Uterus (tissue), 4 donors: Measurements from ENCODE around the gene ZNF66. TPM values are rescaled to one million over a fixed set of nuclear protein-coding genes. Genes with fewer than 3 reads are reported as not detected.
A peak's percentile ranks its signal among the peaks of the same experiment; 100 is the strongest.
"Not testable (repeated sequence)": the region's sequence is repeated elsewhere in the genome, so short reads cannot be mapped to it uniquely, and the experiment has no call there.

Experiments used
- DNase-seq, 2 donors: peaks; one replicate each; pipeline ENCODE4 v3.0.0-alpha.2; 2019 to 2020
- H3K27ac ChIP-seq, 2 donors: fragments of 200-600 bp; sonication (generic); 1 replicate in 1 of 2; 2 replicates in 1 of 2; pipeline ENCODE4 v1.5.1; 2016 to 2018
- H3K27me3 ChIP-seq, 2 donors: fragments of 200-600 bp; sonication (generic); one replicate each; pipeline ENCODE4 v1.5.1; 2018 to 2019; ENCODE audit warnings: control low read depth in 1 of 2
- H3K36me3 ChIP-seq, 2 donors: fragments of 200-600 bp; sonication (generic); one replicate each; pipeline ENCODE4 v1.5.1; 2019; ENCODE audit warnings: control low read depth in 1 of 2
- H3K4me1 ChIP-seq, 2 donors: fragments of 200-600 bp; sonication (generic); one replicate each; pipeline ENCODE4 v1.5.1; 2018 to 2019; ENCODE audit warnings: control low read depth in 1 of 2
- H3K4me3 ChIP-seq, 2 donors: fragments of 200-600 bp; sonication (generic); 1 replicate in 1 of 2; 2 replicates in 1 of 2; pipeline ENCODE4 v1.5.1; 2018 to 2019; ENCODE audit warnings: mild to moderate bottlenecking in 1 of 2
- H3K9me3 ChIP-seq, 2 donors: fragments of 200-600 bp; sonication (generic); one replicate each; pipeline ENCODE4 v1.5.1; 2019; ENCODE audit warnings: control low read depth in 1 of 2
- CTCF ChIP-seq, 4 experiments: fragments of 200-600 bp in 2 of 4; fragments of 450-650 bp in 2 of 4; sonication (generic) in 2 of 4; IDR thresholded peaks; one replicate each; pipeline ENCODE4 v1.5.1; 2016 to 2019; ENCODE audit warnings: antibody characterized with exemption in 4 of 4, mild to moderate bottlenecking in 2 of 4, moderate library complexity in 1 of 4
- POLR2A ChIP-seq, 2 donors: fragments of 450-650 bp; IDR thresholded peaks; one replicate each; pipeline ENCODE4 v1.6.1; 2016; ENCODE audit warnings: antibody characterized with exemption in 2 of 2, mild to moderate bottlenecking in 1 of 2, moderate library complexity in 1 of 2
- intact Hi-C: fragments of 100-400 bp; cut with DNase I; formaldehyde crosslinking; loops from one replicate; pipeline ENCODE4 v1.15.1; 2023; ENCODE audit warnings: low total_unique reads
- total RNA-seq, 4 donors: library from RNA; depleted of rRNA in 3 of 4; stranded (reverse); fragments of >200 nt in 3 of 4; gene quantifications; one replicate each; pipeline versions ENCODE4 v1.1.0 to v1.2.4, GENCODE V29; 2014 to 2023
- donor health status: DM: yes; HTN: yes; CAD: no.

ZNF66 gene
- total RNA-seq: 10 to 100 TPM in 3 of 4 donors, 1 to 10 TPM in 1; 6.2 to 15.3 (median 13.0) TPM

- Histone ChIP-seq H3K27me3 (no peaks in the 10 kb centered on the region), H3K27ac (peak within 1 kb of the TSS; percentile 58 to 69), H3K36me3 (no peaks in the 10 kb centered on the region), H3K9me3 (no peaks in the 10 kb centered on the region), H3K4me3 (peak within 1 kb of the TSS; percentile 58 to 72), H3K4me1 (no peaks in the 10 kb centered on the region)
- TF ChIP-seq POLR2A (IDR thresholded peaks at IDR 0.05): peak in 1 of 2 donors; percentile 54
- TF ChIP-seq CTCF (IDR thresholded peaks at IDR 0.05): no peak
- intact Hi-C loops: no loop called here
- peak; percentile 97 for DNase-seq
Observed at GRCh38 chr19:20776083-20777076, at the start of gene ZNF66. Gene ZNF66, plus strand, starts transcription at chr19:20776304. Its CDS starts 144 bp downstream, at chr19:20776448.

- DNase-seq, H3K36me3 ChIP-seq, H3K9me3 ChIP-seq, H3K27me3 ChIP-seq, intact Hi-C loops, H3K4me1 ChIP-seq, H3K4me3 ChIP-seq, H3K27ac ChIP-seq: not testable (repeated sequence)
Observed at GRCh38 chr19:20750169-20750568, 25.9 kb upstream of the ZNF66 start.

- H3K4me1 ChIP-seq, H3K36me3 ChIP-seq, H3K27ac ChIP-seq, H3K9me3 ChIP-seq, H3K4me3 ChIP-seq, H3K27me3 ChIP-seq, intact Hi-C loops, DNase-seq: not testable (repeated sequence)
Observed at GRCh38 chr19:20752291-20752690, 23.8 kb upstream of the ZNF66 start.

- H3K4me3 ChIP-seq, H3K36me3 ChIP-seq, H3K9me3 ChIP-seq, intact Hi-C loops, H3K27me3 ChIP-seq, H3K27ac ChIP-seq, DNase-seq, H3K4me1 ChIP-seq: not testable (repeated sequence)
Observed at GRCh38 chr19:20769225-20769736, 6.8 kb upstream of the ZNF66 start.

GRCh38 chr19:20787786-20788185, 11.7 kb downstream of the ZNF66 start:
- H3K36me3 ChIP-seq: no peaks in the 10 kb centered on the region
- TF ChIP-seq CTCF (IDR thresholded peaks at IDR 0.05): no peak
- no peak for TF ChIP-seq POLR2A (IDR thresholded peaks at IDR 0.05)
- no peak overlapping the region for H3K4me3 ChIP-seq
- intact Hi-C loops: no loop called here
- no peak overlapping the region for H3K27ac ChIP-seq
- no peaks in the 10 kb centered on the region for H3K27me3 ChIP-seq
- DNase-seq: no peak
- H3K4me1 ChIP-seq: no peaks in the 10 kb centered on the region
- H3K9me3 ChIP-seq: no peaks in the 10 kb centered on the region

GRCh38 chr19:20791806-20792205, 15.7 kb downstream of the ZNF66 start:
- Histone ChIP-seq H3K4me1 (no peaks in the 10 kb centered on the region), H3K27me3 (no peaks in the 10 kb centered on the region), H3K4me3 (no peak overlapping the region), H3K36me3 (no peaks in the 10 kb centered on the region), H3K9me3 (no peaks in the 10 kb centered on the region), H3K27ac (no peak overlapping the region)
- TF ChIP-seq POLR2A (IDR thresholded peaks at IDR 0.05): no peak
- TF ChIP-seq CTCF (IDR thresholded peaks at IDR 0.05): no peak
- intact Hi-C loops: no loop called here
- DNase-seq: no peak

GRCh38 chr19:20806311-20807262, 30.5 kb downstream of the ZNF66 start:
- intact Hi-C loops, H3K4me3 ChIP-seq, H3K27me3 ChIP-seq, DNase-seq, H3K4me1 ChIP-seq, H3K36me3 ChIP-seq, H3K27ac ChIP-seq: not testable (repeated sequence)
- peaks cover 0 to 40% of the 10 kb centered on the region in 2 donors for H3K9me3 ChIP-seq
